ENCODE data around the gene TBCB. TPM values are rescaled to one million over a fixed set of nuclear protein-coding genes. Genes with fewer than 3 reads are reported as not detected.
"Not testable (repeated sequence)": the region's sequence is repeated elsewhere in the genome, so short reads cannot be mapped to it uniquely, and the experiment has no call there.

Gene TBCB
- polyA plus RNA-seq, 1 donor: 80.0 TPM

DNA sequence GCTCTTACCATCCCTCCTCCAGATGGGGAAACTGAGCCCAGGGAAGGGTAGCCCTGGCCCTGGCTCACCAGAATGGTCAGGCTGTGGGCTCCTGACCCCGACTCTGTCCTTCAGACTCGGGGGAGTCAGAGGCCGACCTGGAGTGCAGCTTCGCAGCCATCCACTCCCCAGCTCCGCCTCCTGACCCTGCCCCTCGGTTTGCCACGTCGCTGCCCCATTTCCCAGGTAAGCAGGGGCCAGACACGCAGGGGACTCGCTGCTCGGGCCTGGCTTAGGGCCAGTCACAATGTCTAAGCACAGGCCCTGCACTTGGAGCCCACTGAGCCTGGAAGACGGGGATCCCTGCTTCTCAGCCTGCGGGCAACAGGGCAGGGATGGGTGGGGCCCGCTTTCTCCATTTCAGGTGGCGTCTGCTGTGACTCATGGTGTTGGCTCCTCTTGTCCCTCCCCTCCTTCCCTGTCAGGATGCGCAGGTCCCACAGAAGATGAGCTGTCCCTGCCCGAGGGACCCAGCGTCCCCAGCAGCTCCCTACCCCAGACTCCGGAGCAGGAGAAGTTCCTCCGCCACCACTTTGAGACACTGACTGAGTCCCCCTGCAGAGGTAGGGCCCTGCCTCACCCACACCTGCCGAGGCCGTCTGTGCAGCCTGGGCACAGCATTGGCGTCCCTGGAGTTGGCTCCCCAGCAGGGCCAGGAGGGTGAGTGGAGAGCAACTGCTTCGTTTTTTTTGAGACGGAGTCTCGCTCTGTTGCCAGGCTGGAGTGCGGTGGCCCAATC, 13.5 kb upstream of the TBCB start:
- DNase-seq (ENCODE audit: low read depth): no peak

DNA sequence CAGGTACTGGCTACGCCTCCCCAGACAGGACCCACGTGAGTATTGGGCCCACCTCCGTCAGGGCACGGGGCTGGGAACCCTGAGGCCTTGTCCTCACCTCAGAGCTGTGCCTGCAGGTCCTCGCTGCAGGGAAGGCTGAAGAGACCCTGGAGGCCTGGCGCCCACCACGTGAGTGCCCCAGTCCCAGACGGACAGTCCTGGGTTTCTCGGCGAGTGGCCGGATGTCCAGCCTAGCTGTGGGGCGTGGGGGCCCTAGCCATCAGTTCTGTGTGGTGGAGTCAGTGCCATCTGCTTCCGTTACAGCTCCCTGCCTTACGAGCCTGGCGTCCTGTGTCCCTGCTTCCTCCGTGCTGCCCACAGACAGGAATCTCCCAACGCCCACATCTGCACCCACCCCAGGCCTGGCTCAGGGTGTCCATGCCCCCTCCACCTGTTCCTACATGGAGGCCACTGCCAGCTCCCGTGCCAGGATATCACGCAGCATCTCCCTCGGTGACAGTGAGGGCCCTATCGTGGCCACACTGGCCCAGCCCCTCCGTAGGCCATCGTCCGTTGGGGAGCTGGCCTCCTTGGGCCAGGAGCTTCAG, 12.1 kb upstream of the TBCB start:
- DNase-seq (ENCODE audit: low read depth): no peak

DNA sequence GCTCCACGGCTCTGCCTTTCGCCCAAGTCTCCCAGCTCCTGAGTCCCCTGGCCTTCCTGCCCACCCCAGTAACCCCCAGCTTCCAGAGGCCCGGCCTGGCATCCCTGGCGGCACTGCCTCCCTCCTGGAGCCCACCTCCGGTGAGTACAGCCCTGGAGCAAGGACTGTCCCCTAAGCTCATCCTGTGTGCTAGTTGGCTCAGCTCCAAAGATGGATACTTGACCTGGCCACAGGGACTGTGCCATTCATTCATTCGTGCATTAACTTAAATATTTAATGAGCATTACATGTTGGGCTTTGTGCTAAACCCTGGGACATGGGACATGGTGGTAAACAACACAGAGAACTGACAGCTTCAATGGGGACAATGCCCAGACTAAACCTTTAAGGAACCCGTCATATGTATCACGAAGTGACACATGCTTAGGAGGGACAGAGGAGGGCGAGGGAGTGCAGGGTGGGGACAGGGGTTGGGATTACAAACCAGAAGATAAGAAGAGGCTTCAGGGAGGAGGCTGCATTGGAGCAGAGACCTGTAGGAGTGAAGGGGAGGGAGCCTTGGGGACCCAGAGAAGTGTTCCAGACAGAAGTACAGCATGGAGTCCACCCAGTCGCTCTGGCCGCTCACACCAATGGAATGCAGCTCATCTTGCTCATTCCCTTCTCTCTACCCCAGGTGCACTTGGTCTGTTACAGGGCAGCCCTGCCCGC, 11.3 kb upstream of the TBCB start:
- no peak for DNase-seq (ENCODE audit: low read depth)

DNA sequence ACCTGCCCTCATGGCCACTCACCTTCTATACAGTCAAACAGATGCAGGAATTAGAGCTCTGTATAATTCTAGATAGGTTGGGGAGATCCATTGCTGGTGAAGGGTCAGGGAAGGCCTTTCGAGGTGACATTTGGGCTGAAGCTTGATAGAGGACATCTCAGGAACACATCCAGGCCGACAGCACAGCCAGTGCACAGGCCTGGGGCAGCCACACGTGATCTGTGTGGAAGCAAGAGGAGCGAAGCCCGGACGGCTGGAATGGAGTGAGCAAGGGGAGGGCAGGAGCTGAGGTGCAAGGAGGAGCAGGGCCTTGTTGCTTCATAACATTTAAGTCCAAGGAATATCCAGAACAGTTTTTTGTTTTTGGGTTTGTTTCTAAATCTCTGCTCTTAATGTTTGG, 8.8 kb upstream of the TBCB start:
- DNase-seq (ENCODE audit: low read depth): no peak

DNA sequence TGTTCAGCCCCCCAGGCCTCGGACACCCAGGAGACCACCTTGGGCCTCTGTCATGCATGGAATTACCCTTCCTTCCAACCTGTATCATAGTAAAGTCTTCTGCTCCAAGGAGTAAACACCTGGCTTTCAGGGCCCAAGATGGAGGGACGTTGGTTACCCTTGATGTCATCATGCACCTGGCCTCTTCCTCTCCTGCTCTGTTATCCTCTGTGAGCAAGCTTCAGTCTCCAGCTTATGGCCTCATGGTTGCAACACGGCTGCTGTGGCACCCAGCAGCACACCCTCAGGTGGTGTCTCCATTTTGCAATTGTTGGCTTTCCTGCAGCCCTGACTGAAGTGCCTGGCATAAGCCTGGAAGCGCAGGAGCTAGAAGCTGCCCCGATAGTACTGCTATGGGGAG, 8.3 kb upstream of the TBCB start:
- DNase-seq (ENCODE audit: low read depth): no peak

DNA sequence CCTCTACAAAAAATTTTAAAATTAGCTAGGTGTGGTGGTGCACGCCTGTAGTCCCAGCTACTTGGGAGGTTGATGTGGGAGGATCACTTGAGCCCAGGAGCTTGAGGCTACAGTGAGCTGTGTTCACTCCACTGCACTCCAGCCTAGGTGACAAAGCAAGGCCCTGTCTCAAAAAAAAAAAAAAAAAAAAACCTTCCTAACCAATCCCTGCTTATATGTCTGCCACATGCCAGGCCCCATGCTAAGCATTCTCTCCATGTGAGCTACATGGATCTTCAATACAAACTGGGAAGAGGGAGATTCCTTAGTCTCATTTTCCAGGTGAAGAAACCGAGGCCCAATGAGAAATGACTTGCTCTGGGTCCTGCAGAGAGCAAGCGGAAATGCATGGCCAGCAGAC, 6.6 kb upstream of the TBCB start:
- DNase-seq (ENCODE audit: low read depth): no peak

DNA sequence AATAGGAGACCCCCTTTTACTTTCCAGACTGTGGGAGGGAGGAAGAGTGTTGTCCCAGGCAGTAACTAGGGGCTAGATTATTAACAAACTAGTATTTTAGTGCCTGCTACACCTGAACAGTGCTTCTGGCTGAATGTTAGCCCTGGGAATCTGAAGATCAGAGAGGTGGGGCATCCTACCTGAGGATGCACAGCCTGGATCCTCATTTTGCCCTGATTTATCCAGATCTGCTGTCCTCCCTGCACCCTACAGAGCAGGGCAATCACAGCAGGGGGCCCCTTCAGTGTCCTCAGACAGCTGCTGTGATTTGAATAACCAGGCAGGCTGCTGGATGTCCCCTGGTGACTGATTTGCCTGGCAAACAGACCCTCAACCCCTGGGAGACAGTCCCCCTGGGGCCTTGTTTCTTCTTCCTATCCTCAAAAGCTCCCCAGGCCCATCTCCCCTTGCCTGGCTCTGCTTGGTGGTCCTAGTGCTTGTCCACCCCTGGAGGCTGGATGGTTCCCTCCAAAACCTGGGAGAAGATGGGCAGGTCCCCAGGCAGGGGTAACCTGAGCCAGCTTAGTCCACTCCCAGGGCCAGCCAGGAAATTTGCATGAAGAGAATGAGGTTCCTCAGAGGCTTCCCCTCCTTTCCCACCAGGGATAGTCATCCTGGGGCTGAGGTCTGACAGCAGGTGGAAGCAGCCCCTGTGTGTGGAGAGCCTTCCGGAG, 4.6 kb upstream of the TBCB start, which contains the start of gene OVOL3:
Gene OVOL3, plus strand, starts transcription at position 657 of the 713 bp plus-strand sequence. CDS start 60 bp downstream, outside the sequence.
- DNase-seq (ENCODE audit: low read depth): no peak

DNA sequence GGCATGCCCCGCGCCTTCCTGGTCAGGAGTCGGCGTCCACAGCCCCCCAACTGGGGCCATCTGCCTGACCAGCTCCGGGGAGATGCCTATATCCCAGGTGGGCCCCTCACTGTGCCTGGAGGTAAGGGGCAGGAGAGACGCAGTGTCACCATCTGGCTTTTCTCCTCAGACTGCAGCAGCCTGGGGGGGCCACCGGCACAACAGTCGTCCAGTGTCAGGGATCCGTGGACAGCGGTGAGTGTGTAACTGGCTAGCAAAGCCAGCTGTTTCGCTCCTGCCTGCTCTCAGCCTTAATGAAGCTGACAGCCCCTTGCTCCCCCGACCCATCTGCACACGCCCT, 4.1 kb upstream of the TBCB start:
- DNase-seq (ENCODE audit: low read depth): no peak

DNA sequence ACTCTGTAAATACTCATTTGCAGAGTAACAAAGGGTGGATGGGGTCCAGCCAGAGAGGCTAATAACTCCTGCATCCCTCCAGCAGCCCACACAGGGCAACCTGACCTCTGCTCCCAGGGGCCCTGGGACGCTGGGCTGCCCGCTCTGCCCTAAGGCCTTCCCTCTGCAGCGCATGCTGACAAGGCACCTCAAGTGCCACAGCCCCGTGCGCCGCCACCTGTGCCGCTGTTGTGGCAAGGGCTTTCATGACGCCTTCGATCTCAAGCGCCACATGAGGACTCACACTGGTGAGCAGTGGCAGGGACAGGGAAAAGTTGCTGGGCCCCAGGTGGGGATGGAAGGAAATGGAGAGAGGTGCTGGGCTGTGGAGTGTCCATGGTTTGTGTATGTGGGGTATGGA, 2.6 kb upstream of the TBCB start:
- DNase-seq (ENCODE audit: low read depth): no peak

DNA sequence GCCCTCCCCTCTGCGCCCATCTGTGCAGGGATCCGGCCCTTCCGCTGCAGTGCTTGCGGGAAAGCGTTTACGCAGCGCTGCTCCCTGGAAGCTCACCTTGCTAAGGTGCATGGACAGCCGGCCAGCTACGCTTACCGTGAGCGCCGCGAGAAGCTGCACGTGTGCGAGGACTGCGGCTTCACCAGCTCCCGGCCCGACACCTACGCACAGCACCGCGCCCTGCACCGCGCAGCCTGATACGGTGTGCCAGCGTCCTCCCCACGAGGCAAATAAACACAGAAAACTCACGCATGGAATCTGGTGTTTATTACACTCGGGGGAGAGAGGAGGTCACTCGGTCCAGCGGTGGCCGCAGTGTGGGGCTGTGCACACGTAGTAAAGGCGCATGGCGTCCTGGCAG, 1.8 kb upstream of the TBCB start:
- no peak for DNase-seq (ENCODE audit: low read depth)

DNA sequence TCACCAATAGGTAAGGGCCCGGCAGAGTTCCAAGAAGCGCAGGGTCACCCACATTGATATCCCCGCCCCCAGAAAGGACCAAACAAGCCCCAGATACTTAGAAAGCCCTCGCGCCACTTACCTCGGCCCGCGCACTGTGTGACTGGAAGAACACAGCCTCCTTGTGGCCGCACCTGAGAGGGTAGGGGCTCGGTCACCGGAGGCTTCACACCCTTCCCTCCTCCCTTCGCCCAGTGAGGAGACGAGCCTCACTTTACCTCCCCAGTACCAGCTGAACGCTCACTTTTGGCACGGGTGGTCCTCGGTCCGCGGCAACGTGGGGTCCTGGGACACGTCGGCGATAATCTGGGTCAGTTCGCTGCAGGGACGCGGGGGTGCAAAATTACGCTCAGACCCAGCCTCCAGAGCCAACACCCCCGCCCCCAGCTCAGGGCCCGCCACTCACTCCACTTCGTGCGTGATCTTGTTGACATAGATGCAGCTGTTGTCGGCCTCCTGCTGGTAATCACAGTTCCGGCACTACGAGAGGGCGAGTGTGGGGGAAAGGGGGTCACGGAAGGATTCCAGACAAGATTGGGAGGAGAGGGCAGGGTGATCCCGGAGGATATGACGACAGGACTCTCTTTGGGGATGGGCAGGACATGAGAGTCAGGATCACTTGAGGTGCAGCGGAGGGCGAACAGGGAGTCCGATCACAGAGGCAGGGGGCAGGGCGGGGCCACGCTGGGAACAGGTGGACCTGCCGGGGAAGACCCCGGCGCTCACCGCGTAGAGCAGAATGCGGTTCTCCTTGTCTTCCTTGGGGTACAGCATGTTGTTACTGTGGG, 1.2 kb upstream of the TBCB start:
- no peak for DNase-seq (ENCODE audit: low read depth)

DNA sequence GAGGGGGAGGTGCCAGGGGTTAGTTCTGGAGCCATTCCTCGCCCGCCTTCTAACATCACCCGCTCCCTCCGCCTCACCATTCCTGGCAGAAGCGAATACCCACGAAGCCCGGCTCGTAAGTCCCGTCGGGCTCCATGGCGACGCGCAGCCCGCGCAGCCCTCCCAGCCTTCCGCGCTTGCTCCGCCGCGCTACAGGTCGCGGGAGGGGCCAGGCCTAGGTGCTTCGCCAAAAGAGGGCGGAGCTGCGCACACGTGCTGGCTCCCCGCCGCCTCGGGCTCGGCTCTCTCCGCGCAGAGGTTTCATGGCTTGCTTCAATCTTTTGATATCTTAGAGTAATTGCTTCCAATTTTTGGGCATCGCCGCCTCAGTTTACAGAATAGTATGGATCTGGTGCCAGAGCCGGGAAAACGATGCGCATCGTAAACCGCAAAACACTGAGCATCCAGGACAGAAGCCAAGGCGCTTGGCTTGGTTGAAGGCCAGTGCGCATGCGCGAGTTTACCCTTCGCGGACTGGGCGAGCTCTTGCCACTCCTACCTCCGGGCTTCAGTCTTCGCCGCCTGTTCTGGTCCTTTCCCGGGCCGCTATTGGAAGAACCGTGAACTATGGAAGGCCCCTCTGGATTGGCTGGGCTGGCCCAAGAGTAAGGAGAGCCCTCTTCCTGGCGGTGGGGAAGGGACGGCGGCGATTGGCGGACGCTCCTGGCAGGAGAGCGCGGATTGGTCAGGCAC, 381 bp upstream of the TBCB start, which contains the start of gene POLR2I:
Gene POLR2I, minus strand, starts transcription at position 155 of the 732 bp plus-strand sequence. Its CDS starts 19 bp downstream, at position 136.
- DNase-seq (ENCODE audit: low read depth): peak; percentile 98

DNA sequence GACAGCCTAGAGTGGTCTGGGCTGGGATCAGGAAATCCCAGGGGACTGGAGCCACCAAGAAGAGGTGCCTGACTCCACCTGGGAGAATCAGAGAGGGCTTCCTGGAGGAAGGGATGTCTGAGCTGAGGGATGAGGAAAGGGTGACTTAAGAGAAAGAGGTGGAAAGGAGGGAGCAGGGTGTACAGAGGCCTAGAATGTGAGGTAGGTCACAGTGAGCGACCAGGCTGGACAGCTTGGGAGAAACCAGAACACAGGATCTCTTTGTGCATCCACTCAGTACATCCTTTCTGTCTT, 1.0 kb downstream of the TBCB start:
- no peak for DNase-seq (ENCODE audit: low read depth)

DNA sequence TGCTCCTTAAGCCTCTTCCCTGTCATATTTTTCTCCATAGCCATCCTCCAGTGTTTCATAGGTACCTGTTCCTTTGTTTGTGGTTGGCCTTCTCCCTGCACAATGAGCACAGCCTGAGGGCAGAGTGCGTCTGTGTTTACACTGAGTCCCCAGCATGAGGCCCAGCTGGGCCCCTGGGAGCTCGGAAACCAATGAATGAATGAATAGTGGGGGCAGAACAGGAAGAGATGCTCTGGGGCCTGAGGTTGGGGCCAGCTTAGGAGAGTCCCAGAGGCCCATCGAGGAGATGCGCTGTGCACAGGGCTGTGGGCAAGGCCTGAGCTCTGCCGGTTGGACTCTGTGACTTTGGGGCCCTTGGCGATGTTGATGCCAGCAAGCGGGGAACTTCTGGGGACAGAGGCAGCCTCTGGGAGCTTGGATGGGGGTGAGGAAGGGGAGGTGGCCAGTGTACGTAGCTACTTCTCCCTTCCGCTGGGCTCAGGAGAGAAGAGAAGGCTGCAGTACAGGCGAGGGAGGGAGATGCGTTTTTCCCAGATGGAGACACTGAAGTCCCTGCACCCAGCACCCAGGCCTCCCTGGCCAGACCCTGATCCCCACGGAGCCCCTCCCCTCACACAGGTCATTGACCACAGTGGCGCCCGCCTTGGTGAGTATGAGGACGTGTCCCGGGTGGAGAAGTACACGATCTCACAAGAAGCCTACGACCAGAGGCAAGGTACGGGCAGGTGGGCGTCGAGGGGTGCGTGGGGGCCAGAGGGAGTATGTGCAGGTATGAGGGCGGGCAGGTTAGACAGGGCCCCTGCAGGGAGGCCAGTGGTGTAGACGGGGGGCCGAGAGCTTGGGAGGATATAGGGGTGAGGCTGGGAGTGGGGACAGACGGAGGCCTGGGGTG, 5.1 kb downstream of the TBCB start:
- DNase-seq (ENCODE audit: low read depth): no peak

DNA sequence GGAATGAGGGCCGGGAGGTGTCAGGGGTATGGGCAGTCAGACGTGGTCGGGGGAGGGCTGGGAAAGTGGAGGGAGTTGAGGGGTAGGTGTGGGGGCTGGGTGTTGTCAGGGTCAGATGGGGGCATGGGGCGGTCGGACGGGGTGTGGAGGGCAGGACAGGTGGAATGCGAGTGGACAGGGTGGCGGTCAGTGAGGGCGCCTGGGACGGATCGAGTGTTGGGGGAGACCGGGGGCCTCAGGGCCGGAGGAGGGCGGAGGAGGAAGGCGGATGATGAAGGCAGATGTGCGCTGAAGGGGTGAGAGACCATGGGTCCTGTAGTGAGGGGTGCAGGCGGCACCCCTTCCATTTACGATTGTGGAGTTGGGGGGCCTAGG, 5.7 kb downstream of the TBCB start:
- DNase-seq (ENCODE audit: low read depth): no peak

DNA sequence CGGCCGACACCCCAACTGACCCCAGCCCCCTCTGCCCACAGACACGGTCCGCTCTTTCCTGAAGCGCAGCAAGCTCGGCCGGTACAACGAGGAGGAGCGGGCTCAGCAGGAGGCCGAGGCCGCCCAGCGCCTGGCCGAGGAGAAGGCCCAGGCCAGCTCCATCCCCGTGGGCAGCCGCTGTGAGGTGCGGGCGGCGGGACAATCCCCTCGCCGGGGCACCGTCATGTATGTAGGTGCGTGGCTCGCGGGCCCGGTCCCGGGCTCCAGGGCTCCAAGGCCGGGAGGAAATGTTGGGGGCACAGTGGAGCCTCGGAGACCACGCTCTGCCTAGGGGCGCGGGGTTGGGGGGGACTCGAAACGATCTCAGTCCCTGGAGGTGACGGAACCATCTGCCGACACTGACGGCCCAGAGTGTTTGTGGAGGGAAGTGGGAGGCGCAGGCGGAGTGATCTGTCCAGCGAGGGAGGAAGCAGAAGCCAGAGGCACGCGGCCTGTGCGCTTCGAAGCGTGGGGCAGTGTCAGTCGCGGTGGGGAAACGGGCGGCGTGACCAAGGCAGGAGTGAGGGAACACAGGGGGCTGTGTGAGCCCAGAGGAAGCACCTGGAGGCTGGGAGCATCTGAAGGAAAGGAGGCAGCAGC, 6.3 kb downstream of the TBCB start:
- DNase-seq (ENCODE audit: low read depth): no peak

DNA sequence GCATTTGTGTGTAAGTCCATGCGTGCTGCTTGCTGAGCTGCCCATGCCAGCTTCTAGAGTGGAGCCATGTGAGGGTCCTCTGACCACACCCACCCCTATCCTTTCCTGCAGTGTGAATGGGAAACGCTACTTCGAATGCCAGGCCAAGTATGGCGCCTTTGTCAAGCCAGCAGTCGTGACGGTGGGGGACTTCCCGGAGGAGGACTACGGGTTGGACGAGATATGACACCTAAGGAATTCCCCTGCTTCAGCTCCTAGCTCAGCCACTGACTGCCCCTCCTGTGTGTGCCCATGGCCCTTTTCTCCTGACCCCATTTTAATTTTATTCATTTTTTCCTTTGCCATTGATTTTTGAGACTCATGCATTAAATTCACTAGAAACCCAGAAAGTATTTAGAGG, 10.3 kb downstream of the TBCB start:
- no peak for DNase-seq (ENCODE audit: low read depth)

DNA sequence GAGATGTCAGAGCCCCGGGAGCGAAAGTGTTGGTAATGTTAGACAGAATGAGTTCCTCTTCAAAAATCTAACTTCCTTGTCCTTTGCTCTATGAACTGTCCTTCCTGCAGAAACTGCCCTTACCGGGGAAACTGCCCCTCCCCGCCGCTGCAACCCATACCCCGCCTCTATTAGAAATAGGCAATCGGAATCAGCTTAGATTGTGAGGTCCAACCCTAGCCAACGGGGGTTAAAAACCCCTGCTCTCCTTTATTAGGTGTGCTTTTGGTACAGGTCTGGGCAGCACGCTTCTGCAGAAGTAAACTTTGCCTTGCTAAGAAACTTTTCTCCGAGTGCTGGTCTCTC, 13.1 kb downstream of the TBCB start:
- no peak for DNase-seq (ENCODE audit: low read depth)

DNA sequence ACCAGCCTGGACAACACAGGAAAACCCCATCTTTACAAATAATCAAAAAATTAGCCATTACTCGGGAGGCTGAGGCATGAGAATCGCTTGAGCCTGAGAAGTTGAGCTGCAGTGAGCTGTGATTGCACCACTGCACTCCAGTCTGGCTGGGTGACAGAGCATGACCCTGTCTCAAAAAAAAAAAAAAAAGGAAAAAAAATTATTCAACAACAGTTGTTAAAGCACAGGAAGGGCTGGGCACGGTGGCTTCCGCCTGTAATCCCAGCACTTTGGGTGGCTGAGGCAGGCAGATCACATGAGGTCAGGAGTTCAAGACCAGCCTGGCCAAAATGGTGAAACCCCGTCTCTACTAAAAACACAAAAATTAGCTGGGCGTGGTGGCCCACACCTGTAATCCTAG, 16.0 kb downstream of the TBCB start:
- not testable (repeated sequence) for DNase-seq (ENCODE audit: low read depth)

DNA sequence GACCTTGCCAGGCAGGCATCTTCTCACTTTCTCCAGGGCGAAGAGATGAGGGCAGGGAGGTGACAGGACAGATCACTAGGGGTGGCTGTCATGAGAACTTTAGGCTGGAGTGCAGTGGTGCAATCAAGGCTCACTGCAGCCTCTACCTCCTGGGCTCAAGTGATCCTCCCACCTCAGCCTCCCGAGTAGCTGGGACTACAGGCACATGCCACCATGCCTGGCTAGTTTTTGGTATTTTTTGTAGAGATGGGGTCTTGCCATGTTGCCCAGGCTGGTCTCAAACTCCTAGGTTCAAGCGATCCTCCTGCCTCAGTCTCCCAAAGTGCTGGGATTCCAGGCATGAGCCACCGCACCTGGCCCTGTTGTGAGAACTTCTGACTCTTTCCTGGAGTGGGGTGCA, 19.6 kb downstream of the TBCB start:
- not testable (repeated sequence) for DNase-seq (ENCODE audit: low read depth)

Data from forelimb muscle (tissue), 1 donor.